ENCODE measurements around the gene F2RL3.

F2RL3 gene

DNA sequence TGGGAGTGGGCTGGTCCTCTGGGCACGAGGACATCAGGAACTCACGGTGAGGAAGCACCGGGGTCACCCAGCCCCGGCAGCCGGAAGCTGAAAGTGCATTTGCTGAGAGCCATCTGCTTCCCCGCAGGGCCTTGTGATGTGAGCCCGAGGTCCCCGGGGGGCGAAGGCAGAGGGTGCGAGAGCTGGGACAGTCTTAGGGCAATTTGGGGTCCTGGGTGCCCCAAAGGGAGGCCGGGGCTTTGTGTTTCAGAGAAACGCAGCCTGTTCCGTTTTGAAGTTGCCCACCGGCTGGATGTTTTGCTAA, 4.8 kb downstream of the F2RL3 start:
- no peak overlapping the region for H3K4me3 ChIP-seq (ENCODE audit: low read length)
- DNase-seq (ENCODE audit: low read depth) = no peak
- TF ChIP-seq, protein P1, sequence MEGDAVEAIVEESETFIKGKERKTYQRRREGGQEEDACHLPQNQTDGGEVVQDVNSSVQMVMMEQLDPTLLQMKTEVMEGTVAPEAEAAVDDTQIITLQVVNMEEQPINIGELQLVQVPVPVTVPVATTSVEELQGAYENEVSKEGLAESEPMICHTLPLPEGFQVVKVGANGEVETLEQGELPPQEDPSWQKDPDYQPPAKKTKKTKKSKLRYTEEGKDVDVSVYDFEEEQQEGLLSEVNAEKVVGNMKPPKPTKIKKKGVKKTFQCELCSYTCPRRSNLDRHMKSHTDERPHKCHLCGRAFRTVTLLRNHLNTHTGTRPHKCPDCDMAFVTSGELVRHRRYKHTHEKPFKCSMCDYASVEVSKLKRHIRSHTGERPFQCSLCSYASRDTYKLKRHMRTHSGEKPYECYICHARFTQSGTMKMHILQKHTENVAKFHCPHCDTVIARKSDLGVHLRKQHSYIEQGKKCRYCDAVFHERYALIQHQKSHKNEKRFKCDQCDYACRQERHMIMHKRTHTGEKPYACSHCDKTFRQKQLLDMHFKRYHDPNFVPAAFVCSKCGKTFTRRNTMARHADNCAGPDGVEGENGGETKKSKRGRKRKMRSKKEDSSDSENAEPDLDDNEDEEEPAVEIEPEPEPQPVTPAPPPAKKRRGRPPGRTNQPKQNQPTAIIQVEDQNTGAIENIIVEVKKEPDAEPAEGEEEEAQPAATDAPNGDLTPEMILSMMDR (conservative IDR thresholded peaks at IDR 0.05; ENCODE audit: low read depth, low read length) = no peak

DNA sequence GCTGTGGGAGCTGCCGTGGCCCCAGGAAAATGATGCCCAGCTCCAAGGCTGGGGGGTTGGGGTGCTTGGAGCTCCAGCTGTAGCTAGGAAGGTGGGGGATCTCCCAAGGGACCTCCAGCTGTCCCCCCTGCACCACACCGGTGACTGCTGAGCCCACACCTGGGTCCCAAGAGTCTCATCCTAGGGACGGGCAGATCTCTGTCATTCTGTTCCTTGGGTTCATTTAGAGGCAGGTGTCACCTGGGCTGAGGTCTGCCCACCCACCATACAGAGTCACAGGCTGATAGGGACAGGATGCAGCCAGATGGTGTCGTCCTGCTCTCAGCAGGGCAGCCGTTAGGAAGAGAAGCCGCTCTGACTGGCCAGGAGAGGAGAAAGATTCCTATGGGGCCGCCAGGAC, 5.3 kb downstream of the F2RL3 start:
- no peak for DNase-seq (ENCODE audit: low read depth)
- H3K4me3 ChIP-seq (ENCODE audit: low read length) = no peak overlapping the region
- TF ChIP-seq, protein P1 (conservative IDR thresholded peaks at IDR 0.05; ENCODE audit: low read depth, low read length) = no peak

DNA sequence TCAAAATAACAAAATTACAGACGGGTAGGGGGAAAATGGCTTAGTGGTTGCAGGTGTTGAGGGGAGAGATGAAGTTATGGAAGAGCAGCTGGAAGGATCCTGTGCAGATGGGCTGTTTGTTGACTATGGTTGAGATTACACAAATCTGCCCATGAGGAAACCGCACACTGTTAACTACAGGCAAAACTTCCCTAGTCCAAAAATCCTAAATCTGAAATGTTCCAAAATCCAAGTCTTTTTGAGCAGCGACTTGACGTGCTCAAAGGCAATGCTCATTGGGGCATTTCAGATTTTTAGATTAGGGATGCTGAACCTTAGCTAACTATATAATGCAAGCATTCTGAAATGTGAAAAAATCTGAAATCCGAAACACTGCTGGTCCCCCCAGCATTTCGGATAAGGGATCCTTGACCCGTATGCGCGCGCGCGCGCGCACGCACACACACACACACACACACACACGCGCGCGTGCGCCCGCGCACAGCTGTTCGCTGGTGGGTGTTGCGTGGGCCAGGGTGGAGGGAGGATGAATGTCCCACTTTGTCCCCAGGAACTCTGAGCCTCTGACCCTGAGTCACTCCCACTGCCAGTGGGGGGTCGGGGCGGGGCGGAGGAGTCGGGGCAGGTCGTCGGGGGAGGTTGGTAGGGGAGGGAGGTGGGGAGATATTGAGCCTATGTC, 6.8 kb downstream of the F2RL3 start:
- no peak for DNase-seq (ENCODE audit: low read depth)
- no peak overlapping the region for H3K4me3 ChIP-seq (ENCODE audit: low read length)
- TF ChIP-seq, protein P1 (conservative IDR thresholded peaks at IDR 0.05; ENCODE audit: low read depth, low read length) = no peak

GRCh38 chr19:16896146-16897028, 7.6 kb downstream of the F2RL3 start:
- H3K4me3 ChIP-seq (ENCODE audit: low read length) = peak overlapping the region; percentile 44
- no peak for DNase-seq (ENCODE audit: low read depth)
- TF ChIP-seq, protein P1 (conservative IDR thresholded peaks at IDR 0.05; ENCODE audit: low read depth, low read length) = no peak

GRCh38 chr19:16897029-16897855, 8.4 kb downstream of the F2RL3 start:
- DNase-seq (ENCODE audit: low read depth) = peak; percentile 52
- peak overlapping the region; percentile 51 for H3K4me3 ChIP-seq (ENCODE audit: low read length)
- TF ChIP-seq, protein P1 (conservative IDR thresholded peaks at IDR 0.05; ENCODE audit: low read depth, low read length) = no peak

GRCh38 chr19:16897856-16898161, 9.0 kb downstream of the F2RL3 start:
- DNase-seq (ENCODE audit: low read depth) = no peak
- H3K4me3 ChIP-seq (ENCODE audit: low read length) = peak overlapping the region; percentile 51

More at GRCh38 chr19:16897856-16898161, 9.0 kb downstream of the F2RL3 start:
- TF ChIP-seq, protein P1 (conservative IDR thresholded peaks at IDR 0.05; ENCODE audit: low read depth, low read length) = no peak
